Measurements from ENCODE around the gene AATK.

The AATK gene

DNA sequence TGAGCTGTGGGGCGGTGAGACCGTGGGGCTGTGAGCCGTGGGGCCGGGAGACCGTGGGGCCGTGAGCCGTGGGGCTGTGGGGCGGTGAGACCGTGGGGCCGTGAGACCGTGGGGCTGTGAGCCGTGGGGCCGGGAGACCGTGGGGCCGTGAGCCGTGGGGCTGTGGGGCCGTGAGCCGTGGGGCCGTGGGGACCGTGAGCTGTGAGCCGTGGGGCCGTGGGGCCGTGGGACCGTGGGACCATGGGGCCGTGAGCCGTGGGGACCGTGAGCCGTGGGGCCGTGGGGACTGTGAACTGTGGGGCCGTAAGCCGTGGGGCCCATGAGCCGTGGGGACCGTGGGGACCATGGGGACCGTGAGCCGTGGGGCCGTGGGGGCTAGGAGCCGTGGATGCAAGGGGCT lies 25.3 kb downstream of the AATK start:
- no peak overlapping the region for H3K4me3 ChIP-seq (ENCODE audit: low read depth, low read length)
- TF ChIP-seq, protein P1, sequence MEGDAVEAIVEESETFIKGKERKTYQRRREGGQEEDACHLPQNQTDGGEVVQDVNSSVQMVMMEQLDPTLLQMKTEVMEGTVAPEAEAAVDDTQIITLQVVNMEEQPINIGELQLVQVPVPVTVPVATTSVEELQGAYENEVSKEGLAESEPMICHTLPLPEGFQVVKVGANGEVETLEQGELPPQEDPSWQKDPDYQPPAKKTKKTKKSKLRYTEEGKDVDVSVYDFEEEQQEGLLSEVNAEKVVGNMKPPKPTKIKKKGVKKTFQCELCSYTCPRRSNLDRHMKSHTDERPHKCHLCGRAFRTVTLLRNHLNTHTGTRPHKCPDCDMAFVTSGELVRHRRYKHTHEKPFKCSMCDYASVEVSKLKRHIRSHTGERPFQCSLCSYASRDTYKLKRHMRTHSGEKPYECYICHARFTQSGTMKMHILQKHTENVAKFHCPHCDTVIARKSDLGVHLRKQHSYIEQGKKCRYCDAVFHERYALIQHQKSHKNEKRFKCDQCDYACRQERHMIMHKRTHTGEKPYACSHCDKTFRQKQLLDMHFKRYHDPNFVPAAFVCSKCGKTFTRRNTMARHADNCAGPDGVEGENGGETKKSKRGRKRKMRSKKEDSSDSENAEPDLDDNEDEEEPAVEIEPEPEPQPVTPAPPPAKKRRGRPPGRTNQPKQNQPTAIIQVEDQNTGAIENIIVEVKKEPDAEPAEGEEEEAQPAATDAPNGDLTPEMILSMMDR (IDR thresholded peaks at IDR 0.05; ENCODE audit: low read depth, low read length), result no peak
- in situ Hi-C loops (cut with HindIII; ENCODE audit: low sequenced_read_pairs), result no loop called here
- no peak for DNase-seq (ENCODE audit: low read depth, low spot score)

DNA sequence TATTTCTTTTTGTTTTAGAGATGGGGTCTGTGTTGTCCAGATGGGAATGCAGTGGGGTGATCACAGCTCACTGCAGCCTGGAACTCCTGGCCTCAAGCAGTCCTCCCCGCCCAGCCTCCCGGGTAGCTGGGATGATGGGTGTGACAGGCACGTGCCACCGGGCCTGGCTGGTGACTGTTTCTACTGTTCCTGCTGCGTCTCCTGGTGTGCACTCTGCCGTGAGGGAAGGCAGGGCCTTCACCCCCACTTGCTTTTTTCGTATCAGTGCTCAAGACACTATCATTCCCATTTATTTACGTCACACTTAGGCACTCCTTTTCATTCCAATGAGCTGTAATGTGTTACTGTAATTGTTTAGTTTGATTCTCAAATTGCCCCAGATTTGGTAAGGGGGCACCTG lies 26.0 kb downstream of the AATK start:
- in situ Hi-C loops (cut with HindIII; ENCODE audit: low sequenced_read_pairs), result no loop called here
- TF ChIP-seq, protein P1 (IDR thresholded peaks at IDR 0.05; ENCODE audit: low read depth, low read length), result no peak
- no peak overlapping the region for H3K4me3 ChIP-seq (ENCODE audit: low read depth, low read length)
- no peak for DNase-seq (ENCODE audit: low read depth, low spot score)

- in situ Hi-C loops (cut with HindIII; ENCODE audit: low sequenced_read_pairs), result no loop called here
- no peak overlapping the region for H3K4me3 ChIP-seq (ENCODE audit: low read depth, low read length)
- no peak for DNase-seq (ENCODE audit: low read depth, low spot score)
- TF ChIP-seq, protein P1 (IDR thresholded peaks at IDR 0.05; ENCODE audit: low read depth, low read length), result no peak
Observed at GRCh38 chr17:81139428-81139827, 26.6 kb downstream of the AATK start.

DNA sequence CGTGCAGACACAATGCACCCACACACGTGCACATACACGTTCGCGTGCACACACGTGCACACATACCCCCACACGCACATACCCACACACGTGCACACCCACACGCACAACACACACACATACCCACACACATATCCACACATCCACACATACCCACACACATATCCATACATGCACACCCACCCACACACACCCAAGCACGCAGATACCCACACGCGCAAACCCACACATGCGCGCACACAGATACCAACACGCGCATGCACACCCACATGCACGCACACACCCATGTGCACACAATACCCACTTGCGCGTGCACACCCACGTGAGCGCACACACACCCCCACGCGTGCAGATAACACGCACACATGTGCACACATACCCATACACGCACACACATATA lies 27.5 kb downstream of the AATK start:
- TF ChIP-seq, protein P1 (IDR thresholded peaks at IDR 0.05; ENCODE audit: low read depth, low read length), result no peak
- in situ Hi-C loops (cut with HindIII; ENCODE audit: low sequenced_read_pairs), result no loop called here
- no peak overlapping the region for H3K4me3 ChIP-seq (ENCODE audit: low read depth, low read length)
- no peak for DNase-seq (ENCODE audit: low read depth, low spot score)

- no peak for DNase-seq (ENCODE audit: low read depth, low spot score)
- in situ Hi-C loops (cut with HindIII; ENCODE audit: low sequenced_read_pairs), result no loop called here
- TF ChIP-seq, protein P1 (IDR thresholded peaks at IDR 0.05; ENCODE audit: low read depth, low read length), result no peak
- H3K4me3 ChIP-seq (ENCODE audit: low read depth, low read length), result no peak overlapping the region
Observed at GRCh38 chr17:81138083-81138482, 27.9 kb downstream of the AATK start.

GRCh38 chr17:81137248-81137647 lies 28.8 kb downstream of the AATK start:
- TF ChIP-seq, protein P1 (IDR thresholded peaks at IDR 0.05; ENCODE audit: low read depth, low read length), result no peak
- H3K4me3 ChIP-seq (ENCODE audit: low read depth, low read length), result no peak overlapping the region
- in situ Hi-C loops (cut with HindIII; ENCODE audit: low sequenced_read_pairs), result no loop called here
- no peak for DNase-seq (ENCODE audit: low read depth, low spot score)

- TF ChIP-seq, protein P1 (IDR thresholded peaks at IDR 0.05; ENCODE audit: low read depth, low read length), result no peak
- DNase-seq (ENCODE audit: low read depth, low spot score), result no peak
- H3K4me3 ChIP-seq (ENCODE audit: low read depth, low read length), result no peak overlapping the region
- in situ Hi-C loops (cut with HindIII; ENCODE audit: low sequenced_read_pairs), result no loop called here
Observed at GRCh38 chr17:81136366-81136765, 29.7 kb downstream of the AATK start.
